HCT116 (cell line): ENCODE measurements around the gene ABLIM1. TPM values are rescaled to one million over a fixed set of nuclear protein-coding genes. Genes with fewer than 3 reads are reported as not detected.

Experiments used
- ATAC-seq: fragments of 200-7000 bp; cut with Tn5 transposase; 2 replicates; pipeline ENCODE4 v1.9.1; 2020; ENCODE audit warnings: mild to moderate bottlenecking, moderate library complexity
- BruUV-seq: library from RNA; stranded (reverse); fragments of 400-500 nt; replicated peaks from 2 replicates; lab custom pipeline; 2021; lab: Mats Ljungman, UMichigan
- CTCF ChIA-PET: fragments of 300-600 bp; sonication (Branson Sonifier 250); formaldehyde crosslinking; loops from one replicate; lab custom pipeline; 2021; ENCODE audit warnings: antibody characterized with exemption; lab: Charles Lee
- POLR2A ChIA-PET: fragments of 300-600, 350-600 bp; sonication (Branson Sonifier 250); formaldehyde crosslinking; loops from one replicate; lab custom pipeline; 2021; ENCODE audit warnings: antibody characterized with exemption; lab: Charles Lee
- RAD21 ChIA-PET, 2 experiments: fragments of 300-600 bp; sonication (Branson Sonifier 250); formaldehyde crosslinking; loops; one replicate each; lab custom pipeline; 2023; ENCODE audit warnings: low total read pairs in 2 of 2; ENCODE audit not compliant: uncharacterized antibody in 2 of 2, unreplicated experiment in 2 of 2, low non-redundant PET in 1 of 2; lab: Charles Lee
- DNase-seq: peaks from one replicate; pipeline ENCODE4 v3.0.0-alpha.2; 2010; ENCODE audit warnings: low read depth, low spot score
- H2AFZ ChIP-seq: fragments of 200-600 bp; shearing (Covaris generic), sonication (generic); 2 replicates; pipeline ENCODE4 v1.6.1; 2017; ENCODE audit warnings: low read depth, mixed run types, mixed read lengths, antibody characterized with exemption, low read length; ENCODE audit not compliant: poor library complexity, severe bottlenecking
- H3K27ac ChIP-seq: 2 replicates; pipeline ENCODE4 v1.5.1; 2012; ENCODE audit warnings: low read depth, low read length
- H3K27me3 ChIP-seq: fragments of 200-600 bp; sonication (generic); 2 replicates; pipeline ENCODE4 v1.6.1; 2016; ENCODE audit warnings: mixed run types, low read length, mixed read lengths; ENCODE audit not compliant: insufficient read depth
- H3K36me3 ChIP-seq, 2 experiments: fragments of 200-500 bp in 1 of 2; fragments of 200-600 bp in 1 of 2; sonication (Bioruptor generic) in 1 of 2; sonication (generic) in 1 of 2; 2 replicates each; pipeline versions ENCODE4 v1.5.1 to v1.6.1; 2014 to 2016; ENCODE audit warnings: low read length in 2 of 2, inconsistent platforms in 1 of 2, mixed read lengths in 1 of 2, mixed run types in 1 of 2; ENCODE audit not compliant: insufficient read depth in 2 of 2, control insufficient read depth in 1 of 2
- H3K4me1 ChIP-seq, 2 experiments: fragments of 200-600 bp in 1 of 2; sonication (generic) in 1 of 2; 2 replicates each; pipeline versions ENCODE4 v1.5.1 to v1.6.1; 2012 to 2017; ENCODE audit warnings: low read length in 2 of 2, inconsistent platforms in 1 of 2, mild to moderate bottlenecking in 1 of 2, mixed read lengths in 1 of 2, mixed run types in 1 of 2, moderate library complexity in 1 of 2; ENCODE audit not compliant: insufficient read depth in 2 of 2, control insufficient read depth in 1 of 2
- H3K4me2 ChIP-seq: fragments of 200-600 bp; sonication (generic); 2 replicates; pipeline ENCODE4 v1.6.1; 2017; ENCODE audit warnings: mixed run types, low read length, mixed read lengths
- H3K4me3 ChIP-seq, 2 experiments: fragments of 200-600 bp in 1 of 2; sonication (generic) in 1 of 2; replicated peaks in 1 of 2; 2 replicates each; pipeline ENCODE4 v1.5.1; 2011 to 2016; ENCODE audit warnings: low read length in 2 of 2, control low read depth in 1 of 2, low read depth in 1 of 2, mild to moderate bottlenecking in 1 of 2, mixed read lengths in 1 of 2, mixed run types in 1 of 2
- H3K79me2 ChIP-seq: fragments of 200-600 bp; sonication (generic); 2 replicates; pipeline ENCODE4 v1.6.1; 2017; ENCODE audit warnings: mild to moderate bottlenecking, mixed run types, low read length, moderate library complexity, mixed read lengths; ENCODE audit not compliant: insufficient read depth
- H3K9ac ChIP-seq: fragments of 200-600 bp; sonication (generic); 2 replicates; pipeline ENCODE4 v1.6.1; 2016; ENCODE audit warnings: low read length, mixed read lengths
- H3K9me2 ChIP-seq: fragments of 200-600 bp; sonication (generic), shearing (Covaris generic); 2 replicates; pipeline ENCODE4 v1.6.1; 2017; ENCODE audit warnings: mixed run types, mild to moderate bottlenecking, moderate library complexity; ENCODE audit not compliant: insufficient read depth
- H3K9me3 ChIP-seq, 2 experiments: fragments of 200-500 bp in 1 of 2; fragments of 200-600 bp in 1 of 2; sonication (Bioruptor generic) in 1 of 2; sonication (generic) in 1 of 2; 2 replicates each; pipeline ENCODE4 v1.6.1; 2014 to 2017; ENCODE audit warnings: low read length in 2 of 2, mixed read lengths in 2 of 2, inconsistent platforms in 1 of 2, low read depth in 1 of 2, mild to moderate bottlenecking in 1 of 2, mixed run types in 1 of 2, moderate library complexity in 1 of 2; ENCODE audit not compliant: control insufficient read depth in 1 of 2, insufficient read depth in 1 of 2
- H4K20me1 ChIP-seq: fragments of 200-600 bp; sonication (generic), shearing (Covaris generic); 2 replicates; pipeline ENCODE4 v1.6.1; 2017; ENCODE audit warnings: mixed run types, mild to moderate bottlenecking, moderate library complexity; ENCODE audit not compliant: insufficient read depth
- ATF3 ChIP-seq: IDR thresholded peaks from 2 replicates; pipeline ENCODE4 v1.6.1; 2012
- CEBPB ChIP-seq: IDR thresholded peaks from 2 replicates; pipeline ENCODE4 v1.6.1; 2012; ENCODE audit warnings: low read depth
- EGR1 ChIP-seq: IDR thresholded peaks from 2 replicates; pipeline ENCODE4 v1.6.1; 2012; ENCODE audit warnings: low read depth
- ELF1 ChIP-seq: IDR thresholded peaks from 2 replicates; pipeline ENCODE4 v1.6.1; 2012; ENCODE audit warnings: low read depth, borderline replicate concordance
- EZH2 ChIP-seq: fragments of 200-600 bp; sonication (generic); IDR thresholded peaks from 2 replicates; pipeline ENCODE4 v1.6.1; 2017; ENCODE audit warnings: antibody characterized with exemption, mixed run types
- EZH2phosphoT487 ChIP-seq: fragments of 200-600 bp; IDR thresholded peaks from 2 replicates; pipeline ENCODE4 v1.6.1; 2018; ENCODE audit warnings: antibody characterized with exemption, borderline replicate concordance
- FOSL1 ChIP-seq: IDR thresholded peaks from 2 replicates; pipeline ENCODE4 v1.6.1; 2012; ENCODE audit warnings: low read depth
- JUND ChIP-seq: IDR thresholded peaks from 2 replicates; pipeline ENCODE4 v1.6.1; 2012
- TCF7L2 ChIP-seq: IDR thresholded peaks from 2 replicates; pipeline ENCODE4 v1.7.0; 2011; ENCODE audit warnings: borderline replicate concordance, inconsistent platforms; ENCODE audit not compliant: insufficient read depth, insufficient read length; ENCODE audit errors: extremely low read depth
- YY1 ChIP-seq: IDR thresholded peaks from 2 replicates; pipeline ENCODE4 v1.6.1; 2011; ENCODE audit warnings: low read length, low read depth, moderate library complexity, mild to moderate bottlenecking; ENCODE audit not compliant: insufficient replicate concordance; ENCODE audit errors: extremely low read depth
- ZBTB33 ChIP-seq: IDR thresholded peaks from 2 replicates; pipeline ENCODE4 v1.6.1; 2011; ENCODE audit warnings: mild to moderate bottlenecking, low read length, moderate library complexity; ENCODE audit not compliant: insufficient replicate concordance; ENCODE audit errors: extremely low read depth
- ZNF274 ChIP-seq: fragments of 200-500 bp; sonication (Bioruptor generic); IDR thresholded peaks from 2 replicates; pipeline ENCODE4 v1.6.1; 2014; ENCODE audit warnings: mild to moderate bottlenecking, low read depth, low read length, inconsistent platforms
- intact Hi-C: fragments of 100-400 bp; cut with micrococcal nuclease; formaldehyde crosslinking; loops from 2 replicates; pipeline ENCODE4 v1.10.0; 2022
- total RNA-seq: library from RNA; stranded (reverse); gene quantifications from one replicate; pipeline ENCODE4 v1.2.1, GENCODE V29; 2021; ENCODE audit not compliant: unreplicated experiment
- TF ChIP-seq, protein P1 (sequence below): IDR thresholded peaks from 2 replicates; pipeline ENCODE4 v1.6.1; 2012; ENCODE audit warnings: low read depth

The ABLIM1 gene
- total RNA-seq, 1 experiment from 2014 or later: 96.2 TPM

GRCh38 chr10:114542373-114542772, 115.7 kb downstream of the ABLIM1 start:
- Histone ChIP-seq H2AFZ (no peak overlapping the region), H3K4me2 (no peak overlapping the region), H3K27ac (no peak overlapping the region), H4K20me1 (no peaks in the 10 kb centered on the region), H3K36me3 (no peaks in the 10 kb centered on the region), H3K4me1 (peaks cover 10 to 16% of the 10 kb centered on the region in 2 experiments; a peak in 2 of 4 replicates), H3K9me3 (no peaks in the 10 kb centered on the region), H3K4me3 (no peak overlapping the region), H3K27me3 (no peaks in the 10 kb centered on the region), H3K9me2 (no peaks in the 10 kb centered on the region), H3K79me2 (no peaks in the 10 kb centered on the region), H3K9ac (no peak overlapping the region)
- ChIA-PET POLR2A (interaction anchor here (1.9 kb wide), 1 partner anchor 16 kb away, joined by 6 read pairs; no protein-coding TSS in a partner anchor), RAD21 (no interaction called here), CTCF (interaction anchor here (2.0 kb wide), 1 partner anchor 71 kb away, joined by 12 read pairs; no protein-coding TSS in a partner anchor)
- no TSS peak for BruUV-seq
- TF ChIP-seq CEBPB (no peak), TCF7L2 (no peak), ZNF274 (no peak), EZH2 (no peak), ATF3 (no peak)
- intact Hi-C loops: no loop called here
- DNase-seq (no peak), ATAC-seq (no peak)

- Histone ChIP-seq H3K27ac (no peak overlapping the region), H3K4me1 (peaks cover 10 to 16% of the 10 kb centered on the region in 2 experiments; a peak in 2 of 4 replicates), H3K79me2 (no peaks in the 10 kb centered on the region), H3K9me3 (no peaks in the 10 kb centered on the region), H3K4me3 (no peak overlapping the region), H3K9me2 (no peaks in the 10 kb centered on the region), H3K36me3 (no peaks in the 10 kb centered on the region), H4K20me1 (no peaks in the 10 kb centered on the region), H3K4me2 (no peak overlapping the region), H2AFZ (no peak overlapping the region), H3K9ac (no peak overlapping the region), H3K27me3 (no peaks in the 10 kb centered on the region)
- DNase-seq (no peak), ATAC-seq (no peak)
- intact Hi-C loops: no loop called here
- no TSS peak for BruUV-seq
- CTCF ChIA-PET: interaction anchor here (0.7 to 2.0 kb wide), 2 partner anchors 70 to 238 kb away, joined by 4 to 12 read pairs; no protein-coding TSS in a partner anchor
- RAD21 ChIA-PET: interaction anchor here in 1 of 2 experiments (0.7 kb wide), 1 partner anchor 53 kb away, joined by 3 read pairs; no protein-coding TSS in a partner anchor
- POLR2A ChIA-PET: interaction anchor here (1.9 kb wide), 1 partner anchor 16 kb away, joined by 6 read pairs; no protein-coding TSS in a partner anchor
- TF ChIP-seq ATF3 (no peak), JUND (no peak), YY1 (no peak), EGR1 (no peak), EZH2 (no peak), ZBTB33 (no peak), ELF1 (no peak), EZH2phosphoT487 (no peak), ZNF274 (no peak), FOSL1 (no peak)
- TF ChIP-seq, protein P1, sequence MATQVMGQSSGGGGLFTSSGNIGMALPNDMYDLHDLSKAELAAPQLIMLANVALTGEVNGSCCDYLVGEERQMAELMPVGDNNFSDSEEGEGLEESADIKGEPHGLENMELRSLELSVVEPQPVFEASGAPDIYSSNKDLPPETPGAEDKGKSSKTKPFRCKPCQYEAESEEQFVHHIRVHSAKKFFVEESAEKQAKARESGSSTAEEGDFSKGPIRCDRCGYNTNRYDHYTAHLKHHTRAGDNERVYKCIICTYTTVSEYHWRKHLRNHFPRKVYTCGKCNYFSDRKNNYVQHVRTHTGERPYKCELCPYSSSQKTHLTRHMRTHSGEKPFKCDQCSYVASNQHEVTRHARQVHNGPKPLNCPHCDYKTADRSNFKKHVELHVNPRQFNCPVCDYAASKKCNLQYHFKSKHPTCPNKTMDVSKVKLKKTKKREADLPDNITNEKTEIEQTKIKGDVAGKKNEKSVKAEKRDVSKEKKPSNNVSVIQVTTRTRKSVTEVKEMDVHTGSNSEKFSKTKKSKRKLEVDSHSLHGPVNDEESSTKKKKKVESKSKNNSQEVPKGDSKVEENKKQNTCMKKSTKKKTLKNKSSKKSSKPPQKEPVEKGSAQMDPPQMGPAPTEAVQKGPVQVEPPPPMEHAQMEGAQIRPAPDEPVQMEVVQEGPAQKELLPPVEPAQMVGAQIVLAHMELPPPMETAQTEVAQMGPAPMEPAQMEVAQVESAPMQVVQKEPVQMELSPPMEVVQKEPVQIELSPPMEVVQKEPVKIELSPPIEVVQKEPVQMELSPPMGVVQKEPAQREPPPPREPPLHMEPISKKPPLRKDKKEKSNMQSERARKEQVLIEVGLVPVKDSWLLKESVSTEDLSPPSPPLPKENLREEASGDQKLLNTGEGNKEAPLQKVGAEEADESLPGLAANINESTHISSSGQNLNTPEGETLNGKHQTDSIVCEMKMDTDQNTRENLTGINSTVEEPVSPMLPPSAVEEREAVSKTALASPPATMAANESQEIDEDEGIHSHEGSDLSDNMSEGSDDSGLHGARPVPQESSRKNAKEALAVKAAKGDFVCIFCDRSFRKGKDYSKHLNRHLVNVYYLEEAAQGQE: no peak
These were observed 116.3 kb downstream of the ABLIM1 start for GRCh38 chr10:114541797-114542160.
